ENCODE data around the gene DOCK9. TPM values are rescaled to one million over a fixed set of nuclear protein-coding genes. Genes with fewer than 3 reads are reported as not detected.

DOCK9 gene
- total and polyA plus RNA-seq, 2 experiments from 2014 or later = 16.4 to 38.9 TPM

DNA sequence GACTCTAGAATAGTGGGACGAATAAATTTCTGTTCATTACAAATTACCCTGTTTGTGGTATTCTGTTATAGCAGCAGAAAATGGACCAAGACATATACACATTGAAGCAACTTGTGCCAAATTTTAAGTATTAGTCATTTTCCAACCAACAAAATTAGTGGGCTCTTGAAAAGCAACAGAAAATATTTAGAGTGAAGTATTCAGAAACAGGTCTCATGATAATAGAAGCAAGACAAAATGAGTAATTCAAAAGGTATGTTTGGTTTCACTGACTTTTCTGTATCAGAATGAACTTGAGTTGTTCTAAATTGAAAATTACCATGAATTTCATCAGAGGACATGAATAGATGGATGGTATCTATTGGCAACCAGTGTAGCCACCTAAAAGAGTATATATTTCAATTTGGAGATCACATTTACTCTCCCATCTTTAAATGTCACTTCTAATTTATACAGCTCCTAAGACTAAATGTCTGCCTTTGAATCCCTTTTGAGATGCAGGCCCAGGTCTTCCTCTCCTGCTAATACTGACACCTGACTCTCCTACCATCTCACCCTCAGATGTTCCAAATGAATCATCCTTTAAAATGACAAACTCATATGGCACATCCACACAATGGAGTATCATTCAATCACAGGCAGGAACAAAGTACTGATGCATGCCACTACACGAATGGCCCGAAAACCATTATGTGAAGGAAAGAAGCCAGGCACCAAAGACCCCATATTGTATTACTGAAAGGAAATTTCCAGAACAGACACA, 40.7 kb upstream of the DOCK9 start:
- Histone ChIP-seq H3K36me3 (replicated peaks; ENCODE audit: insufficient read depth, low read depth) (no peaks in the 10 kb centered on the region), H3K9me3 (ENCODE audit: low read depth) (no peaks in the 10 kb centered on the region), H3K27ac (no peak overlapping the region), H2AFZ (no peak overlapping the region), H3K4me2 (no peak overlapping the region), H4K20me1 (ENCODE audit: insufficient read depth, poor library complexity, severe bottlenecking) (no peaks in the 10 kb centered on the region), H3K79me2 (no peaks in the 10 kb centered on the region), H3K9me2 (replicated peaks; ENCODE audit: insufficient read depth) (no peaks in the 10 kb centered on the region), H3K4me1 (ENCODE audit: insufficient read depth) (no peaks in the 10 kb centered on the region), H3K27me3 (no peaks in the 10 kb centered on the region), H3K4me3 (no peak overlapping the region)
- TF ChIP-seq EZH2 (IDR thresholded peaks at IDR 0.05; ENCODE audit: borderline replicate concordance) (no peak), EZH2phosphoT487 (IDR thresholded peaks at IDR 0.05; ENCODE audit: low read depth, severe bottlenecking, unreplicated experiment) (no peak), CTCF (IDR thresholded peaks at IDR 0.05; ENCODE audit: poor library complexity) (no peak)
- WGBS (ENCODE audit: low lambda C conversion rate, missing lambda C conversion rate) = 96% methylated on average over 3 of the region's 3 CpGs
- DNase-seq (ENCODE audit: low spot score) = no peak

GRCh38 chr13:99015606-99016490, 38.0 kb upstream of the DOCK9 start:
- H3K27me3 ChIP-seq = no peaks in the 10 kb centered on the region
- no peaks in the 10 kb centered on the region for H3K9me2 ChIP-seq (replicated peaks; ENCODE audit: insufficient read depth)
- TF ChIP-seq CTCF (IDR thresholded peaks at IDR 0.05; ENCODE audit: poor library complexity) = no peak
- no peak for TF ChIP-seq EZH2 (IDR thresholded peaks at IDR 0.05; ENCODE audit: borderline replicate concordance)
- TF ChIP-seq EZH2phosphoT487 (IDR thresholded peaks at IDR 0.05; ENCODE audit: low read depth, severe bottlenecking, unreplicated experiment) = no peak
- no peaks in the 10 kb centered on the region for H4K20me1 ChIP-seq (ENCODE audit: insufficient read depth, poor library complexity, severe bottlenecking)
- no peak overlapping the region for H3K4me2 ChIP-seq
- 73% methylated on average over 15 of the region's 15 CpGs for WGBS (ENCODE audit: low lambda C conversion rate, missing lambda C conversion rate)
- no peaks in the 10 kb centered on the region for H3K9me3 ChIP-seq (ENCODE audit: low read depth)
- H3K4me1 ChIP-seq (ENCODE audit: insufficient read depth) = no peaks in the 10 kb centered on the region
- no peak overlapping the region for H2AFZ ChIP-seq
- no peak overlapping the region for H3K4me3 ChIP-seq
- no peak for DNase-seq (ENCODE audit: low spot score)
- H3K27ac ChIP-seq = no peak overlapping the region
- no peaks in the 10 kb centered on the region for H3K79me2 ChIP-seq
- no peaks in the 10 kb centered on the region for H3K36me3 ChIP-seq (replicated peaks; ENCODE audit: insufficient read depth, low read depth)

DNA sequence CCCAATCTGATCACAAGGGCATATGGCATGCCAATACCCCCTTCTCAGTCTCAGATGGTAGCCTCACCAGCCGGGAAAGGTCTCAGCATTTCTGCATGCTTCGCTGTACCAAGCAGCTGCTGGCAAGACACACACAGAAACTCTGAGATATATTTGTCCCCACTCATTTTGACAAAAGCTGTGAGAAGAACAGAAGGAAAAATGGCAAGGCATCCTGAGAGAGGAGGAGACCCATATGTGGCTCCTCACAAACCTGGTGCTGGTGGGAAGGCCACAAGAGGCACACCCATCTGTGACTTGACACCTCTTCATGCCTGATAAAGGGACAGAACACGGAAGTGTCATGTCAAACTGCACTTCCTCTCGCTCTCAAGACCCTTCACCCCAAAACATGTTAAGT, 36.7 kb upstream of the DOCK9 start:
- H3K9me3 ChIP-seq (ENCODE audit: low read depth) = no peaks in the 10 kb centered on the region

More for the DNA sequence above, 36.7 kb upstream of the DOCK9 start:
- Histone ChIP-seq H3K4me3 (no peak overlapping the region), H4K20me1 (ENCODE audit: insufficient read depth, poor library complexity, severe bottlenecking) (no peaks in the 10 kb centered on the region), H3K27ac (no peak overlapping the region), H3K4me2 (no peak overlapping the region), H2AFZ (no peak overlapping the region), H3K36me3 (replicated peaks; ENCODE audit: insufficient read depth, low read depth) (no peaks in the 10 kb centered on the region), H3K9me2 (replicated peaks; ENCODE audit: insufficient read depth) (no peaks in the 10 kb centered on the region), H3K79me2 (no peaks in the 10 kb centered on the region), H3K4me1 (ENCODE audit: insufficient read depth) (no peaks in the 10 kb centered on the region), H3K27me3 (no peaks in the 10 kb centered on the region)
- TF ChIP-seq CTCF (IDR thresholded peaks at IDR 0.05; ENCODE audit: poor library complexity) (no peak), EZH2 (IDR thresholded peaks at IDR 0.05; ENCODE audit: borderline replicate concordance) (no peak), EZH2phosphoT487 (IDR thresholded peaks at IDR 0.05; ENCODE audit: low read depth, severe bottlenecking, unreplicated experiment) (no peak)
- WGBS (ENCODE audit: low lambda C conversion rate, missing lambda C conversion rate) = 84% methylated on average over 4 of the region's 4 CpGs
- no peak for DNase-seq (ENCODE audit: low spot score)

Measured in hepatocyte (in vitro differentiated cells).